KOPT-K1 (cell line): ENCODE measurements around the gene PPM1E.
"Not testable (repeated sequence)": the region's sequence is repeated elsewhere in the genome, so short reads cannot be mapped to it uniquely, and the experiment has no call there.

Source experiments
- H3K27ac ChIP-seq: fragments of 200-600 bp; sonication (generic); 2 replicates; pipeline ENCODE4 v1.5.1; 2016; ENCODE audit warnings: antibody characterized with exemption, mild to moderate bottlenecking, low read depth, low read length; ENCODE audit not compliant: poor library complexity, severe bottlenecking
- H3K36me3 ChIP-seq: fragments of 200-600 bp; sonication (generic); 2 replicates; pipeline ENCODE4 v1.5.1; 2017; ENCODE audit warnings: antibody characterized with exemption, mild to moderate bottlenecking, low read length, moderate library complexity; ENCODE audit not compliant: insufficient read depth
- H3K9me3 ChIP-seq: fragments of 200-600 bp; sonication (generic); 2 replicates; pipeline ENCODE4 v1.5.1; 2017; ENCODE audit warnings: antibody characterized with exemption, low read length, mild to moderate bottlenecking; ENCODE audit not compliant: insufficient read depth, poor library complexity, severe bottlenecking

Gene PPM1E

DNA sequence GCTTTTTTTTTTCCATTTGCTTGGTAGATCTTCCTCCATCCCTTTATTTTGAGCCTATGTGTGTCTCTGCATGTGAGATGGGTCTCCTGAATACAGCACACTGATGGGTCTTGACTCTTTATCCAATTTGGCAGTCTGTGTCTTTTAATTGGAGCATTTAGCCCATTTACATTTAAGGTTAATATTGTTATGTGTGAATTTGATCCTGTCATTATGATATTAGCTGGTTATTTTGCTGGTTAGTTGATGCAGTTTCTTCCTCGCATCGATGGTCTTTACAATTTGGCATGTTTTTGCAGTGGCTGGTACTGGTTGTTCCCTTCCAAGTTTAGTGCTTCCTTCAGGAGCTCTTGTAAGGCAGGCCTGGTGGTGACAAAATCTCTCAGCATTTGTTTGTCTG, 94.5 kb downstream of the PPM1E start:
- H3K36me3 ChIP-seq, H3K27ac ChIP-seq, H3K9me3 ChIP-seq: not testable (repeated sequence)

DNA sequence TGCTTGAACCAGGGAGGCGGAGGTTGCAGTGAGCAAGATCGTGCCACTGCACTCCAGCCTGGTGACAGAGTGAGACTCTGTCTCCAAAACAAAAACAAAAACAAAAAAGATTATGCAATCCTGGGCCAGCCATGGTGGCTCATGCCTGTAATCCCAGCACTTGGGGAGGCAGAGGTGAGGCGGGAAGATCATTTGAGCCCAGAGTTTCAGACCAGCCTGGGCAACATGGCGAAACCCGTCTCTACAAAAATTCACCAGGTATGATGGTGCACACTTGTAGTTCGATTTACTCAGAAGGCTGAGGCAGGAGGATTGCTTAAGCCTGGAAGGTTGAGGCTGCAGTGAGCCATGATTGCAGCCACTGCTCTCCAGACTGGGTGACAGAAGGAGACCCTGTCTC, 109.6 kb downstream of the PPM1E start:
- H3K27ac ChIP-seq: no peak overlapping the region
- no peaks in the 10 kb centered on the region for H3K36me3 ChIP-seq
- no peaks in the 10 kb centered on the region for H3K9me3 ChIP-seq

- Histone ChIP-seq H3K36me3 (no peaks in the 10 kb centered on the region), H3K9me3 (no peaks in the 10 kb centered on the region), H3K27ac (no peak overlapping the region)
These were observed 115.1 kb downstream of the PPM1E start for GRCh38 chr17:58870747-58871146.

- no peak overlapping the region for H3K27ac ChIP-seq
- no peaks in the 10 kb centered on the region for H3K36me3 ChIP-seq
- H3K9me3 ChIP-seq: no peaks in the 10 kb centered on the region
These were observed 118.3 kb downstream of the PPM1E start for GRCh38 chr17:58873926-58874325.

GRCh38 chr17:58875261-58875660, 119.6 kb downstream of the PPM1E start:
- no peaks in the 10 kb centered on the region for H3K36me3 ChIP-seq
- no peak overlapping the region for H3K27ac ChIP-seq
- no peaks in the 10 kb centered on the region for H3K9me3 ChIP-seq

GRCh38 chr17:58884161-58884560, 128.5 kb downstream of the PPM1E start:
- H3K9me3 ChIP-seq: no peaks in the 10 kb centered on the region
- H3K36me3 ChIP-seq: no peaks in the 10 kb centered on the region
- no peak overlapping the region for H3K27ac ChIP-seq

DNA sequence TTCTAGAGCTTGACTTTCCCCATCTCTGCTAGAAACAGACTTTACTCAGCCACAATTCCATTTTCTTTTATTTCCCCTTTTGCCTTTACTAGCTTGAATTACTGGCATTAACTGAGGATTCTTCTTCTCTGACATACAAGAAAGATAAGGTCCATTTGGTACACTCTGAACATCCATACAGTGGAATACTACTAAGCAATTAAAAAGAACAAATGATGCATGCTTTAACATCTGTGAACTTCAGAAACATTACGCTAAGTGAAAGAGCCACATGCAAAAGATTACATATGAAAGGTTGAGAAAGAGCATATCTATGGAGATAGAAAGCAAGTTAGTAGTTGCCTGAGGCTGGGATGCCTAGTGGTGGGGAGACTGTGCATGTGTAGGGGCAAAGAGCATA, 130.9 kb downstream of the PPM1E start:
- Histone ChIP-seq H3K36me3 (no peaks in the 10 kb centered on the region), H3K27ac (no peak overlapping the region), H3K9me3 (no peaks in the 10 kb centered on the region)

DNA sequence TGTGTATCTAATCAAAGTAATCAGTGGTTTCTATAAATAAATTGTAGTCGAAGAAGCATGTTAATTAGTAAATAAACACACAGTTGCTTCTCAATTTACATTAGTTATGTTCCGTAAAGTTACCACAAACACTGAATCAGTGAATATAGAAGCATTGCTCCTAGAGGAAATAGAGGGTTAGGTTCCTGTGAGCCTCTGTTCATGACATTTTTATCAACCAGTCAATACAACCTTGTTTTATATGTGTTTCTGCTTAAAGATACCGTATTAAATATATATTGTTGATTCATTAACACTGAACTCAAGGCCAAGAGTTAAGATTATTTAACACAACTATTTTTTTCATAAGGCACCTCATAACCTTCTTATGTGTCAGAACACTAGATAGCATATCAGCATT, 134.3 kb downstream of the PPM1E start:
- H3K27ac ChIP-seq: no peak overlapping the region
- H3K9me3 ChIP-seq: no peaks in the 10 kb centered on the region

GRCh38 chr17:58899191-58899590, 143.5 kb downstream of the PPM1E start:
- H3K36me3 ChIP-seq: no peaks in the 10 kb centered on the region
- H3K27ac ChIP-seq: no peak overlapping the region
- peaks cover 26% of the 10 kb centered on the region for H3K9me3 ChIP-seq

More for the DNA sequence above, 134.3 kb downstream of the PPM1E start:
- H3K36me3 ChIP-seq: no peaks in the 10 kb centered on the region

DNA sequence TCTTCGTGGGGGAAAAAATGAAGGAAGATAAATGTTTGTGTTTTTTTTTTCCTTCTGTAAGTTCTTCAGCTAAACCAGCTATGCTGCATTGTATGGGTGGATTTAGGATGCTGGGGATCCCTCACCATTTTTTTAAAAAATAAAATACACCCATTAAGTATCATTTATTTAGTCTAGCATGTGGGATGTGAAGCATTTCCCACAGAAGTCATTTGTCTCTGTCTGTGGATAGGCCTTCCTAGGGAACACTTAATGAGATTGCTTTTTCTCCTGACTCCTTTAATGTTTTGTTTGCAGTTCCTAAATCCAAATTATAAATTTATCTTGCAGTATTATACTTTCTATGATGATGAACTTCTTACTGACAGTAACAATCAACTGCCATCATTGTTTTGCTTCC, 146.7 kb downstream of the PPM1E start:
- Histone ChIP-seq H3K36me3 (no peaks in the 10 kb centered on the region), H3K9me3 (peaks cover 23% of the 10 kb centered on the region), H3K27ac (no peak overlapping the region)

DNA sequence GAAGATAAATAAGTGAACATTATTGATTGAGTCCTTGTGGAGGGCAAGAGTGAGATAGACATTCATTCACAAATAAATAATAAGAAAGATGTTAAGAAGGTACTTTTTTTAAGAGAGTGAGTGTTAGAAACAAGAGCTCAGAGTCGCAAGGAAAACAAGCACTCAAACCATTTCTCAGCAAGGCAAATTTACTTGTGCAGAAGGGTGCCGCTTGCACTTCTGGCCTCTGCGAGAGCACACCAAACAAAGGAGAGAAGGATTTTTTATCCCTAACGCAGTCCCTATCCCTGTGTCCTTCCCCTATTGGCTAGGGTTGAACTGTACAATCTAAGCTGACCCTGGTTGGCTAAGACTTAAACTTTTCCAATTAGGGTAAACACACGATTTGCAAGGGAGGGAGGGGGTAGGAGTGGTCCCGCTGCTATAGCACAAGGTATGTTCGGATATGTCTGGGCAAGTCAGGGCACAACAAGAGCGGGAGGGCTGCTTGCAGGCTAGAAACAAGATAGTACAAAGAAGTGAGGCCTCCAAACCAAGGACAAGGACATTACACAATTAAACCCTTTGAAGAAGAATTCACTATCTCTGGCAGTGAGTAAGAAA, 156.2 kb downstream of the PPM1E start:
- H3K36me3 ChIP-seq: no peaks in the 10 kb centered on the region
- no peak overlapping the region for H3K27ac ChIP-seq
- peaks cover 28% of the 10 kb centered on the region for H3K9me3 ChIP-seq

- peaks cover 28% of the 10 kb centered on the region for H3K9me3 ChIP-seq
- no peaks in the 10 kb centered on the region for H3K36me3 ChIP-seq
- no peak overlapping the region for H3K27ac ChIP-seq
These were observed 157.9 kb downstream of the PPM1E start for GRCh38 chr17:58913552-58913951.

GRCh38 chr17:58913971-58914769, 158.5 kb downstream of the PPM1E start:
- peaks cover 28% of the 10 kb centered on the region for H3K9me3 ChIP-seq
- no peak overlapping the region for H3K27ac ChIP-seq
- no peaks in the 10 kb centered on the region for H3K36me3 ChIP-seq

- Histone ChIP-seq H3K9me3 (peaks cover 9% of the 10 kb centered on the region), H3K27ac (no peak overlapping the region), H3K36me3 (no peaks in the 10 kb centered on the region)
These were observed 161.6 kb downstream of the PPM1E start for GRCh38 chr17:58917228-58917627.

GRCh38 chr17:58918072-58918471, 162.4 kb downstream of the PPM1E start:
- no peak overlapping the region for H3K27ac ChIP-seq
- no peaks in the 10 kb centered on the region for H3K36me3 ChIP-seq
- H3K9me3 ChIP-seq: peaks cover under 1% of the 10 kb centered on the region

- Histone ChIP-seq H3K27ac (no peak overlapping the region), H3K9me3 (no peaks in the 10 kb centered on the region), H3K36me3 (no peaks in the 10 kb centered on the region)
These were observed 163.2 kb downstream of the PPM1E start for GRCh38 chr17:58918884-58919283.
